Large intestine (tissue), 3 donors: ENCODE data around the gene FADS2. TPM values are rescaled to one million over a fixed set of nuclear protein-coding genes. Genes with fewer than 3 reads are reported as not detected.
A peak's percentile ranks its signal among the peaks of the same experiment; 100 is the strongest.

Experiments used
- DNase-seq, 2 donors: peaks; one replicate each; pipeline versions ENCODE4 v3.0.0 to v3.0.0-alpha.2; 2013
- H3K27ac ChIP-seq: one replicate; pipeline ENCODE4 v1.5.1; 2013; ENCODE audit warnings: low read length
- H3K27me3 ChIP-seq: 2 replicates; pipeline ENCODE4 v1.6.1; 2013; ENCODE audit warnings: low read length; ENCODE audit not compliant: control insufficient read depth, insufficient read depth
- H3K36me3 ChIP-seq: 2 replicates; pipeline ENCODE4 v1.6.1; 2013; ENCODE audit warnings: low read length; ENCODE audit not compliant: control insufficient read depth, insufficient read depth
- H3K4me1 ChIP-seq: one replicate; pipeline ENCODE4 v1.6.1; 2013; ENCODE audit warnings: low read length; ENCODE audit not compliant: control insufficient read depth, insufficient read depth
- H3K4me3 ChIP-seq: one replicate; pipeline ENCODE4 v1.5.1; 2013; ENCODE audit warnings: low read length
- H3K9me3 ChIP-seq: one replicate; pipeline ENCODE4 v1.6.1; 2013; ENCODE audit warnings: mild to moderate bottlenecking, low read depth, low read length, moderate library complexity; ENCODE audit not compliant: control insufficient read depth
- WGBS: methylation state at CpG from one replicate; pipeline ENCODE4 v1.1.5; 2013; ENCODE audit warnings: low lambda C conversion rate; ENCODE audit not compliant: insufficient coverage; 5-methylcytosine and 5-hydroxymethylcytosine counted together
- polyA plus RNA-seq: library from polyadenylated mRNA; unstranded; fragments of 120-200 nt; gene quantifications from one replicate; pipeline ENCODE4 v1.2.1, GENCODE V29; 2013

FADS2 gene
- polyA plus RNA-seq, 1 donor: 28.8 TPM

DNA sequence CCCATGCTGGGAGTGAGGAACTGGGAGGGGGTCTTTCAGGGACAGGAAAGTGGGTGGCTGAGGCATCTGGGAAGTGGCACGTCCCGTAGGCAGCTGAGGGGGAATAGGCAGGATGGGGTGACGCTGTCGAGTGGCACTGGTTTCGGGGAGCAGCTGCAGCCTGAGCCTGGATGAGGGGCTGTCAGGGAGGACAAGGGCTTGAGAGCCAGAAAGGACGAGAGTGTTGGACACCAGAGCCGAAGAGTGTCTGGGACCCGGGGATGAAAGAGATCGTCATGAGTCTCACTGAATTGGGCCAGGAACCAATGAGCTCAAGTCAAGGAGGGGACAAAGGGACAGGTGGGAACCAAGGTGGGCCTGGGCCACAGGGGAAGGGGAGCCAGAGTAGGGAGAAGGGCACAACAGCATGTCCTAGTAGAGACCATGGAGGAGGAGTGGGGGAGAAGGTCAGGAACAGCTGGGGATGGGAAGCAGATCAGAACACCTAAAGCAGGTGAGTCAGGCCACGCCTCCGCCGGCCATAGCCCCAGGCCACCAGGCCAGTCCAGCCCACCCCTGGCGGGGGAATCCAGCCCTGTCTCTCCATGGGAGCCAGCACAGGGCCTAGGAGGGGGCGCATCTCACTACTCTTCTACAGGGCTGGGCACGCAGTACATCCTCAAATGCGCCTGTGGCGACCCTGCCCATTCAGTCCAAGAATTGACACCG is 85.0 kb downstream of the FADS2 start:
- H3K27me3 ChIP-seq: peaks cover 4% of the 10 kb centered on the region
- H3K27ac ChIP-seq: no peak overlapping the region
- peaks cover under 1% of the 10 kb centered on the region for H3K36me3 ChIP-seq
- WGBS: no CpG with 5 or more reads among the region's 18 CpGs
- H3K9me3 ChIP-seq: no peaks in the 10 kb centered on the region
- DNase-seq: no peak
- H3K4me3 ChIP-seq: no peak overlapping the region
- peaks cover 26% of the 10 kb centered on the region for H3K4me1 ChIP-seq

DNA sequence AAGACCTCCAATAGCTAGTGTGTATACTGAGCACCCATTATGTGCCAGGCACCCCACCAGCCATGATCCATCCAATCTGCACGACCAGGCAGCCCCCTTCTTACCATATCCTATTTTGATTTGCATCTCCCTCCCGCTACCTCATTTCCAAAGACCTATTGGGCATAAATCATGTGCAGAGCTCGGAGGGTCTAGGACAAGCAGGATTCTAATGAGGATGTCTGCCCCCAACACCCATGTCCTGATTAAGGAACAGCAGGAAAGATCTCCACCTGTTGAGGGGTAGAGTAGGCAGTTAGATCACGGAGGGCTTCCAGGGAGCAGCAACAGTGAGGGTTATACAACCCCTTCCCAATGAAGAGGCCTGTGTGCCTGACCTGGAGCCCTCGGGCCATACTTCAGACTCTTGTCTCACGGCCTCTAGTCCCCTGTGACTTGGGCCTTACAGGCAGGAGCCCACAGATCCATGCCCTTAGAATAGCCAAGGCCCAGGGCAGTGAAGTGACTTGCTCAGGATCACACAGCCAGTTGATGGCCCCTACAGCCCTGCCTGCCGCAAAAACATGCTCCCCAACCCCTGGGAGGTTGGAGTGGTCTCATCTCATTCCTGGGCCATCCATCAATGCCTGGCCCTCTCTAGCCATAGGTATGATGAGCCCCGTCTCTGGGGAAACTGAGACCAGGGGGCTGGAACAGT is 85.7 kb downstream of the FADS2 start:
- H3K27me3 ChIP-seq: peaks cover 4% of the 10 kb centered on the region
- no peaks in the 10 kb centered on the region for H3K9me3 ChIP-seq
- H3K4me1 ChIP-seq: peaks cover 23% of the 10 kb centered on the region
- no peak overlapping the region for H3K4me3 ChIP-seq
- no CpG with 5 or more reads among the region's 8 CpGs for WGBS
- H3K36me3 ChIP-seq: no peaks in the 10 kb centered on the region
- no peak for DNase-seq
- no peak overlapping the region for H3K27ac ChIP-seq

DNA sequence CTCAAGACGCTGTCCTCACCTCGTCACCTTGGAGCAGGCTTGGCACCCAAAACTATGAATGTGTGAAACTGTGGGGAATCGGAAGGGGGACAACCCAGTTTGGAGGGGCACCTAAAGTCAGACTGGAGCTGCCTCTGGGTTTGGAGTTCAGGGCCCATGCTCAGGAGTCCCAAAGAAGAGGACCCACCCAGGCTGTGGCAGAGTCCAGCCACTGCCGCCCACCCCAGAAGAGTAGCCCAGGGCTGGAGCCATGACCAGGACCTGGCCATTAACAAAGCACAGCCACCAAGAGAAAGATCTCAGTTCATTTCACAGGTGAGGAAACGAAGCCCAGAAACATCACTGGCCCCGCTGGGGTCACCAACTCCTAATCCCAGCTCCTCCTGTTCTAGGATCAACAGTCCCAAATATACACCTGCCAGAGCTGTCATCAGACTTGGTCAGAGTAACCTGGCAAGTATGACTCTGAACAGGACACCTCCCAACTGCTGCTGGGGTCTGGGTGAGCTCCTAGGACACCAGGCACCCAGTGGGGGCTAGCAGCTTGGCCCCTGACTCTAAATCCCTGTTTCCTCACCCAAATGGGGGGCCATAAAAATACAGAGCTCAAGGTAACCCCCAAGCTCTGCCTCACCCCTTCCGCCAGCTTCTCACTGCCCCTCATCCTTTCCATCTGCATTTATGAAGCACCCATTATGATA is 86.5 kb downstream of the FADS2 start:
- Histone ChIP-seq H3K4me3 (no peak overlapping the region), H3K27me3 (peaks cover 4% of the 10 kb centered on the region), H3K4me1 (peaks cover 21% of the 10 kb centered on the region), H3K36me3 (no peaks in the 10 kb centered on the region), H3K9me3 (no peaks in the 10 kb centered on the region), H3K27ac (no peak overlapping the region)
- WGBS: no CpG with 5 or more reads among the region's 7 CpGs
- DNase-seq: no peak

DNA sequence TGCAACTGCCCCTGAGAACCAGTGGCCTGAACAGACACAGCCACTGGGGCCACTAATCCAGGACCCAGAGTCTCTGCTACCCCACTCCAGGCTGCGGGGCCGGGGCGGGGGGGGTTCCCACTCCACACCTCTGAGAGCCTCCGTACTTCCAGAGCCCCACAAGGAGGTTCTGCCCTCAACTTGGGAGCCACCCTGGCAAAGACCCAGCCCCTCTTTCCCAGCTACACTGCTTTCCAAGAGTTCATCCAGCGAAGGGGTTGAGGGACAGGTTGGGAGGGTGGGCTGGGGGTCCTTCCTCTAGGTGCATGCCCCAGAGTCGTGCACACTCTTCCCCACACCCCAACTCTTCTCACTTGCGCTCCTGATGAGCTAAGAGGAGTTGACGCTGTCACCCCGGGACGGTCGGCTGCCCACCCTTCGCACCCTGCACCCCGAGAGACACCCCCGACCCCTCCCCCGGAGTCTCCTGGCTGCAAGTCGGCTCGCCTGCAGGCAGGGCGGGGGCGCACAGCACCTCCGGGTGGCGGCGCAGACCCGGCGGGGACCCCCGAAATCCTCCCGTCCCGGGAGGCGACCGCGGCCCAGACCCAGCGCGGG is 88.7 kb downstream of the FADS2 start:
- Histone ChIP-seq H3K27me3 (peaks cover 4% of the 10 kb centered on the region), H3K4me1 (peaks cover 32% of the 10 kb centered on the region), H3K9me3 (no peaks in the 10 kb centered on the region), H3K36me3 (no peaks in the 10 kb centered on the region), H3K27ac (no peak overlapping the region), H3K4me3 (peak overlapping the region; percentile 58)
- no peak for DNase-seq
- no CpG with 5 or more reads among the region's 32 CpGs for WGBS

Other genes starting within 250 kb of the FADS2 start
- gene SYT7, start 247.2 kb upstream of the FADS2 start, polyA plus RNA-seq: 12.1 TPM
- 12.0 TPM for gene DAGLA, start 147.9 kb upstream of the FADS2 start, polyA plus RNA-seq
- 55.5 TPM for gene MYRF, start 75.7 kb upstream of the FADS2 start, polyA plus RNA-seq
- 189 TPM for gene TMEM258, start 35.7 kb upstream of the FADS2 start, polyA plus RNA-seq
- 21.5 TPM for gene FEN1, start 35.4 kb upstream of the FADS2 start, polyA plus RNA-seq
- 9.0 TPM for gene FADS1, start 11.3 kb upstream of the FADS2 start, polyA plus RNA-seq
- gene FADS3, start 63.2 kb downstream of the FADS2 start, polyA plus RNA-seq: 9.1 TPM
- gene RAB3IL1, start 89.3 kb downstream of the FADS2 start, polyA plus RNA-seq: 19.6 TPM
- 3.9 TPM for gene BEST1, start 122.1 kb downstream of the FADS2 start, polyA plus RNA-seq
- gene FTH1, start 139.3 kb downstream of the FADS2 start, polyA plus RNA-seq: 5,100 TPM